IMR-90 (cell line): ENCODE results near the gene OSBPL3. TPM values are rescaled to one million over a fixed set of nuclear protein-coding genes. Genes with fewer than 3 reads are reported as not detected.

Experiments
- ATAC-seq: fragments of 200-7000 bp; cut with Tn5 transposase; 2 replicates; pipeline ENCODE4 v1.9.1; 2020; ENCODE audit warnings: low read depth, mild to moderate bottlenecking, moderate library complexity
- BruUV-seq: library from RNA; stranded (reverse); fragments of 400-500 nt; replicated peaks from 2 replicates; lab custom pipeline; 2021; lab: Mats Ljungman, UMichigan
- CTCF ChIA-PET: fragments of 300-600 bp; formaldehyde crosslinking; extraction: SDS; loops from one replicate; lab custom pipeline; 2021; ENCODE audit warnings: antibody characterized with exemption; lab: Yijun Ruan, JAX
- POLR2A ChIA-PET: fragments of 300-600 bp; sonication (Branson Sonifier 250); formaldehyde crosslinking; loops from one replicate; lab custom pipeline; 2022; ENCODE audit warnings: antibody characterized with exemption; ENCODE audit not compliant: unreplicated experiment; lab: Charles Lee
- DNase-seq: peaks from one replicate; pipeline ENCODE4 v3.0.0; 2013
- H2AFZ ChIP-seq: replicated peaks from 2 replicates; pipeline ENCODE3; 2013; ENCODE audit warnings: low read length, mild to moderate bottlenecking; ENCODE audit not compliant: poor library complexity
- H2AK5ac ChIP-seq: 2 replicates; pipeline ENCODE4 v1.6.1; 2013; ENCODE audit warnings: low read depth, low read length, inconsistent platforms
- H2AK9ac ChIP-seq: replicated peaks from 2 replicates; pipeline ENCODE3; 2013; ENCODE audit warnings: mild to moderate bottlenecking, low read depth, low read length, moderate library complexity; ENCODE audit not compliant: poor library complexity
- H2BK120ac ChIP-seq: 2 replicates; pipeline ENCODE4 v1.6.1; 2013; ENCODE audit warnings: low read depth, low read length, inconsistent platforms
- H2BK15ac ChIP-seq: 3 replicates; pipeline ENCODE4 v1.6.1; 2013; ENCODE audit warnings: low read depth, low read length, inconsistent platforms
- H2BK20ac ChIP-seq: 2 replicates; pipeline ENCODE4 v1.6.1; 2013; ENCODE audit warnings: low read depth, mild to moderate bottlenecking, inconsistent platforms, low read length, moderate library complexity
- H2BK5ac ChIP-seq: 2 replicates; pipeline ENCODE4 v1.6.1; 2013; ENCODE audit warnings: mild to moderate bottlenecking, low read depth, low read length, inconsistent platforms; ENCODE audit not compliant: poor library complexity, severe bottlenecking
- H3K14ac ChIP-seq: replicated peaks from 2 replicates; pipeline ENCODE4 v1.6.1; 2013; ENCODE audit warnings: low read depth, low read length, inconsistent platforms
- H3K18ac ChIP-seq: 2 replicates; pipeline ENCODE4 v1.6.1; 2013; ENCODE audit warnings: low read depth, low read length, control low read depth
- H3K23ac ChIP-seq: 2 replicates; pipeline ENCODE4 v1.6.1; 2013; ENCODE audit warnings: low read depth, low read length, inconsistent platforms
- H3K27ac ChIP-seq: 2 replicates; pipeline ENCODE4 v1.5.1; 2013; ENCODE audit warnings: mild to moderate bottlenecking, control low read depth, low read length; ENCODE audit not compliant: insufficient read depth
- H3K27me3 ChIP-seq: 2 replicates; pipeline ENCODE4 v1.6.1; 2013; ENCODE audit warnings: low read length; ENCODE audit not compliant: control insufficient read depth, insufficient read depth
- H3K36me3 ChIP-seq: 2 replicates; pipeline ENCODE4 v1.6.1; 2013; ENCODE audit warnings: low read length, mixed read lengths; ENCODE audit not compliant: control insufficient read depth, insufficient read depth
- H3K4ac ChIP-seq: 2 replicates; pipeline ENCODE4 v1.6.1; 2013; ENCODE audit warnings: low read depth, low read length, inconsistent platforms
- H3K4me1 ChIP-seq: 2 replicates; pipeline ENCODE4 v1.6.1; 2013; ENCODE audit warnings: low read length, mixed read lengths; ENCODE audit not compliant: control insufficient read depth, insufficient read depth
- H3K4me2 ChIP-seq: 2 replicates; pipeline ENCODE4 v1.6.1; 2013; ENCODE audit warnings: low read depth, mild to moderate bottlenecking, control low read depth, low read length, moderate library complexity
- H3K4me3 ChIP-seq: 2 replicates; pipeline ENCODE4 v1.5.1; 2013; ENCODE audit warnings: low read depth, mild to moderate bottlenecking, control low read depth, low read length, moderate library complexity; ENCODE audit not compliant: insufficient read depth
- H3K56ac ChIP-seq: 2 replicates; pipeline ENCODE4 v1.6.1; 2013; ENCODE audit warnings: low read length, inconsistent platforms; ENCODE audit not compliant: insufficient read depth; ENCODE audit errors: extremely low read depth
- H3K79me1 ChIP-seq, 2 experiments: 2 replicates each; pipeline ENCODE4 v1.6.1; 2013; ENCODE audit warnings: low read length in 2 of 2, inconsistent platforms in 1 of 2, low read depth in 1 of 2
- H3K9ac ChIP-seq: 2 replicates; pipeline ENCODE4 v1.6.1; 2013; ENCODE audit warnings: low read depth, low read length, control low read depth
- H3K9me1 ChIP-seq: 2 replicates; pipeline ENCODE4 v1.6.1; 2013; ENCODE audit warnings: low read length, inconsistent platforms; ENCODE audit not compliant: insufficient read depth
- H3K9me3 ChIP-seq: 2 replicates; pipeline ENCODE4 v1.6.1; 2013; ENCODE audit warnings: low read length; ENCODE audit not compliant: control insufficient read depth, insufficient read depth
- H4K20me1 ChIP-seq: 2 replicates; pipeline ENCODE4 v1.6.1; 2013; ENCODE audit warnings: low read length, inconsistent platforms; ENCODE audit not compliant: insufficient read depth
- H4K5ac ChIP-seq: 2 replicates; pipeline ENCODE4 v1.6.1; 2013; ENCODE audit warnings: mild to moderate bottlenecking, low read depth, low read length, control low read depth
- H4K8ac ChIP-seq, 2 experiments: 2 replicates each; pipeline ENCODE4 v1.6.1; 2013; ENCODE audit warnings: low read depth in 2 of 2, low read length in 2 of 2, control low read depth in 1 of 2, inconsistent platforms in 1 of 2
- H4K91ac ChIP-seq: 2 replicates; pipeline ENCODE4 v1.6.1; 2013; ENCODE audit warnings: low read depth, low read length, inconsistent platforms; ENCODE audit not compliant: insufficient read depth
- CEBPB ChIP-seq: IDR thresholded peaks from 2 replicates; pipeline ENCODE4 v1.6.1; 2012; ENCODE audit warnings: low read depth, low read length, improper control_type of control experiment
- FOS ChIP-seq: fragments of 150-350 bp; IDR thresholded peaks from 2 replicates; pipeline ENCODE4 v1.6.1; 2016; ENCODE audit warnings: low read depth, low read length
- SMC3 ChIP-seq: fragments of 150-350 bp; IDR thresholded peaks from 2 replicates; pipeline ENCODE4 v1.6.1; 2016; ENCODE audit warnings: low read depth, mild to moderate bottlenecking, antibody characterized with exemption, low read length, moderate library complexity
- WGBS, 2 experiments: methylation state at CpG; one replicate each; pipeline versions ENCODE4 v1.1.5 to v1.1.7; 2013; ENCODE audit warnings: missing lambda C conversion rate in 2 of 2; ENCODE audit not compliant: insufficient read length in 1 of 2; ENCODE audit errors: extremely low coverage in 2 of 2; 5-methylcytosine and 5-hydroxymethylcytosine counted together
- dilution Hi-C: fragments of 300-500 bp; cut with HindIII; formaldehyde crosslinking; loops from one replicate; pipeline ENCODE4 v1.14.3; 2018; ENCODE audit warnings: low sequenced_read_pairs; ENCODE audit not compliant: unreplicated experiment
- in situ Hi-C: fragments of 300-500 bp; cut with MboI; formaldehyde crosslinking; loops from 3 replicates; pipeline ENCODE4 v1.14.3; 2019; ENCODE audit warnings: low sequenced_read_pairs, inconsistent platforms, mixed read lengths
- intact Hi-C: fragments of 100-400 bp; cut with micrococcal nuclease; formaldehyde crosslinking; loops from 2 replicates; pipeline ENCODE4 v1.10.0; 2022
- polyA plus RNA-seq, 3 experiments: library from polyadenylated mRNA; depleted of rRNA; stranded (reverse); fragments of >200 nt; gene quantifications; 2 replicates each; pipeline ENCODE4 v1.2.3, GENCODE V29; 2012; ENCODE audit warnings: low replicate concordance in 1 of 3
- total RNA-seq: library from RNA; depleted of rRNA; stranded (reverse); fragments of >200 nt; gene quantifications from 2 replicates; pipeline ENCODE4 v1.2.3, GENCODE V29; 2012
- TF ChIP-seq, protein P1 (sequence below): fragments of 150-350 bp; IDR thresholded peaks from 2 replicates; pipeline ENCODE4 v1.6.1; 2016; ENCODE audit warnings: low read depth, mild to moderate bottlenecking, low read length, moderate library complexity, borderline replicate concordance

Gene OSBPL3
- total and polyA plus RNA-seq, 2 of the 4 experiments (the other 2 are of a cell fraction): 18.0 to 29.9 TPM

DNA sequence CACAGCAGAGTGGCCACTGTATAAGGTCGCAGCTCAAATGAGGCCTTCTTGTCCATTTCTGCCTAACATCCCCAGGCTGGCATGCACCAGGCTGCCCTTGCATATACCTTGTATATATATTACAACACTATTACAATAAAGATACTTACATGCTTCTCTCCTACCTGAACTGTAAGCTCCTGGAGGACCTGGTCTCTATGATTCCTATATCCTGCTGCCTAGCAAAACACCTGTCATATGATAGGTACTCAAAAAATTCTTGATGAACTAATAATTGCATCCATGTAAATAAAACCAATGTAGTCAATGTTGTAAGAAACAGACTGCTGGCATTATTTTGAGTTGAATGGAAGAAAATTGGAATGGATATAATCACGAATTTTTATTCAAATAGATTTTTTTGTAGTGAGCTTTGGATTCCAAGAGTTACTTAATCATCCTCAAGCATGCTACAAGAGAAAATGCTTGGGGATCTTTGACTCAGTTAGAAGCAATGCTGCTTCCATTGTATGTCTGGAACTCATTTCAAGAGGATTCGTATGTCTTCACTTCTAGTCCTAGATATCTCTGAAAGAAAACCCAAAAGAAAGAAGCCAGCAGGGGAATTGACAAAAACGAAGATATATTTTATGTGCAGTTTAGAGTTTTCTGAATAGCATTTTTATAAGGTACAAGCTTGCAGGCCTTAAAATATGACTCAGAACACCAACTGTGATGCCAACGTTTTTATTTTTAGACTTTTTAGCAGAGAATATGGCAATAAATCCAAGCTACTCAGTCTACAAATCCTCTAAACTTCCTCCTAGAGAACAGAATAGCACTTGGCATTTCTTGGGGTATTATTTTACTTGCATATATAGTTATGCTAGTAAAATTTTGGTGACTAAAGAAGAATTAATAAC lies 53.1 kb downstream of the OSBPL3 start:
- Histone ChIP-seq H2BK120ac (no peak overlapping the region; the same call in 1 of the 2 replicates), H4K5ac (peak overlapping the region; percentile 89), H4K20me1 (peaks cover 13% of the 10 kb centered on the region; the same call in 1 of the 2 replicates), H3K9me3 (no peaks in the 10 kb centered on the region), H2AK9ac (no peak overlapping the region), H2AFZ (no peak overlapping the region), H3K4ac (peak overlapping the region; percentile 44; the same call in 1 of the 2 replicates), H3K18ac (peak overlapping the region; percentile 88; the same call in 1 of the 2 replicates), H3K9ac (no peak overlapping the region), H3K27me3 (no peaks in the 10 kb centered on the region), H2AK5ac (0 out of 2 replicates have a peak overlapping the region, but pooled peaks have one; percentile 19), H4K91ac (no peak overlapping the region), H2BK15ac (no peak overlapping the region), H3K4me2 (peak overlapping the region; percentile 36; the same call in 1 of the 2 replicates), H3K56ac (no peak overlapping the region), H4K8ac (no peak overlapping the region), H3K4me1 (peaks cover 22% of the 10 kb centered on the region), H3K27ac (peak overlapping the region; percentile 25; the same call in 1 of the 2 replicates), H3K14ac (no peak overlapping the region), H2BK5ac (peak overlapping the region; percentile 72), H3K79me1 (peaks cover 48 to 75% of the 10 kb centered on the region in 2 experiments), H3K36me3 (no peaks in the 10 kb centered on the region), H2BK20ac (0 out of 2 replicates have a peak overlapping the region, but pooled peaks have one; percentile 3), H3K9me1 (peaks cover 12% of the 10 kb centered on the region), H3K4me3 (no peak overlapping the region), H3K23ac (no peak overlapping the region)
- dilution Hi-C loops (no loop called here), intact Hi-C loops (loop anchor here (10.0 kb wide), 1 partner anchor 48 kb away; no protein-coding TSS in a partner anchor), in situ Hi-C loops (no loop called here)
- peak; percentile 89 for DNase-seq
- TF ChIP-seq SMC3 (0 out of 2 replicates have a peak, but pooled peaks have one; percentile 6), FOS (peak; percentile 22; the same call in 1 of the 2 replicates), CEBPB (peak; percentile 60; the same call in 1 of the 2 replicates)
- TF ChIP-seq, protein P1, sequence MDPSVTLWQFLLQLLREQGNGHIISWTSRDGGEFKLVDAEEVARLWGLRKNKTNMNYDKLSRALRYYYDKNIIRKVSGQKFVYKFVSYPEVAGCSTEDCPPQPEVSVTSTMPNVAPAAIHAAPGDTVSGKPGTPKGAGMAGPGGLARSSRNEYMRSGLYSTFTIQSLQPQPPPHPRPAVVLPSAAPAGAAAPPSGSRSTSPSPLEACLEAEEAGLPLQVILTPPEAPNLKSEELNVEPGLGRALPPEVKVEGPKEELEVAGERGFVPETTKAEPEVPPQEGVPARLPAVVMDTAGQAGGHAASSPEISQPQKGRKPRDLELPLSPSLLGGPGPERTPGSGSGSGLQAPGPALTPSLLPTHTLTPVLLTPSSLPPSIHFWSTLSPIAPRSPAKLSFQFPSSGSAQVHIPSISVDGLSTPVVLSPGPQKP: no peak
- POLR2A ChIA-PET: no interaction called here
- WGBS, 2 experiments: no CpG with 5 or more reads among the region's 5 CpGs
- ATAC-seq: peak; percentile 84
- CTCF ChIA-PET: interaction anchor here (0.5 to 1.0 kb wide), 2 partner anchors 21 to 41 kb away, joined by 4 read pairs; no protein-coding TSS in a partner anchor
- BruUV-seq: no TSS peak
